Parathyroid adenoma (tissue), 2 donors: Measurements from ENCODE around the gene ADGRG3.

Source experiments
- H2AFZ ChIP-seq: fragments of 300-600 bp; sonication (generic); one replicate; pipeline ENCODE4 v1.7.0; 2017; ENCODE audit warnings: antibody characterized with exemption, mild to moderate bottlenecking
- H3K27ac ChIP-seq: fragments of 300-600 bp; sonication (generic); one replicate; pipeline ENCODE4 v1.7.0; 2017
- H3K27me3 ChIP-seq: fragments of 300-600 bp; sonication (generic); one replicate; pipeline ENCODE4 v1.7.0; 2017; ENCODE audit warnings: low read length; ENCODE audit not compliant: control insufficient read depth, insufficient read depth
- H3K36me3 ChIP-seq: fragments of 300-600 bp; sonication (generic); one replicate; pipeline ENCODE4 v1.7.0; 2017; ENCODE audit warnings: low read length; ENCODE audit not compliant: control insufficient read depth, insufficient read depth
- H3K4me1 ChIP-seq: fragments of 300-600 bp; sonication (generic); one replicate; pipeline ENCODE4 v1.7.0; 2017; ENCODE audit warnings: control low read depth
- H3K4me2 ChIP-seq: fragments of 300-600 bp; sonication (generic); one replicate; pipeline ENCODE4 v1.7.0; 2017; ENCODE audit warnings: low read length
- H3K4me3 ChIP-seq: fragments of 300-600 bp; sonication (generic); one replicate; pipeline ENCODE4 v1.7.0; 2017; ENCODE audit warnings: low read depth, low read length
- H3K79me2 ChIP-seq: fragments of 300-600 bp; sonication (generic); one replicate; pipeline ENCODE4 v1.7.0; 2017; ENCODE audit warnings: control low read depth
- H3K9ac ChIP-seq: fragments of 300-600 bp; sonication (generic); one replicate; pipeline ENCODE4 v1.7.0; 2017; ENCODE audit warnings: mild to moderate bottlenecking
- H3K9me3 ChIP-seq: fragments of 300-600 bp; sonication (generic); one replicate; pipeline ENCODE4 v1.7.0; 2017; ENCODE audit warnings: low read length; ENCODE audit not compliant: control insufficient read depth
- TF ChIP-seq, protein P1 (sequence below): fragments of 300-600 bp; sonication (generic); IDR thresholded peaks from one replicate; pipeline ENCODE4 v1.7.0; 2017; ENCODE audit warnings: antibody characterized with exemption, mild to moderate bottlenecking
- donor health status: primary hyperparathyroidism.

The ADGRG3 gene

DNA sequence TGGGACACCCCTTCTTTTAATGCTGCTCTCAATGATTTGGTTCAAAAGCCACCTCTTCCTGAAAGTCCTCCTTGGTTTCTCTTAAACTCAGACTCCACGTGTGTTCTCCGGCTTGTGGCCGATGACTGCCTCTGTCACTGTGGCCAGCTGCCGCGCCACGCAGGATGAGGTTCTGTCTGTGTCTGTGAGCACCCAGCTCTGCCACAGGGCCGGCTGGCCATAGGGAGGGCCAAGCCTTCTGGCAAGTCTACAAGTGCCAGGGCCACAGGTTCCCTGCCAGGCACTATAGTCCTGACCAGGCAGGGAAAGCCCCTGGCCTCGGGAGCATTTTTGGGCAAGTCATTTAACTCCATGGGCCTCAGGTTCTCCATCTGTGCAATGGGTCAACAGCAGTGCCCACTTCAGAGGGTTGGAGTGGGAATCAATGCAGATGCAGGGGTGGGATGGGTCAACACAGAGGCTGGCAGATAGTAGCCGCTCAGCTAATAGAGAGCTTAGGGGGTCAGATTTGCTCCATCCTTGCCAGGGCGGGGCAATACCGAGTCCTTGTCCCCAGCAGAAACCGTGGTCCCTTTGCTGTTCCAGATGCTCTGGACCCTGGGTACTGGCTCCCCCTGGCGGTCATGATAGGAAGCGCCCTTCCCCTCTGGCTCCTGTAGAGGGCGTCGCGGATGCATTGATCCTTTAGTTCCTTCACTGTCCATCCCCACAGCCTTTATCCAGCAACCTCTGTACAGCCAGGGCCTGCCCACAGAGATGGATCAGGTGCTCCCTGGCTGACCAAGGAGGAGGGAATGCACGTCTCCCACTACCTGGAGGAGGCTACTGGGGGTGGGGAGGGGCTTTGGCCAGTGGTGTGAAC, 19.3 kb upstream of the ADGRG3 start:
- H3K79me2 ChIP-seq, result peaks cover 8% of the 10 kb centered on the region
- TF ChIP-seq, protein P1, sequence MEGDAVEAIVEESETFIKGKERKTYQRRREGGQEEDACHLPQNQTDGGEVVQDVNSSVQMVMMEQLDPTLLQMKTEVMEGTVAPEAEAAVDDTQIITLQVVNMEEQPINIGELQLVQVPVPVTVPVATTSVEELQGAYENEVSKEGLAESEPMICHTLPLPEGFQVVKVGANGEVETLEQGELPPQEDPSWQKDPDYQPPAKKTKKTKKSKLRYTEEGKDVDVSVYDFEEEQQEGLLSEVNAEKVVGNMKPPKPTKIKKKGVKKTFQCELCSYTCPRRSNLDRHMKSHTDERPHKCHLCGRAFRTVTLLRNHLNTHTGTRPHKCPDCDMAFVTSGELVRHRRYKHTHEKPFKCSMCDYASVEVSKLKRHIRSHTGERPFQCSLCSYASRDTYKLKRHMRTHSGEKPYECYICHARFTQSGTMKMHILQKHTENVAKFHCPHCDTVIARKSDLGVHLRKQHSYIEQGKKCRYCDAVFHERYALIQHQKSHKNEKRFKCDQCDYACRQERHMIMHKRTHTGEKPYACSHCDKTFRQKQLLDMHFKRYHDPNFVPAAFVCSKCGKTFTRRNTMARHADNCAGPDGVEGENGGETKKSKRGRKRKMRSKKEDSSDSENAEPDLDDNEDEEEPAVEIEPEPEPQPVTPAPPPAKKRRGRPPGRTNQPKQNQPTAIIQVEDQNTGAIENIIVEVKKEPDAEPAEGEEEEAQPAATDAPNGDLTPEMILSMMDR, result peak; percentile 100
- no peak overlapping the region for H3K9ac ChIP-seq
- peak overlapping the region; percentile 72 for H3K27ac ChIP-seq
- no peaks in the 10 kb centered on the region for H3K36me3 ChIP-seq
- no peaks in the 10 kb centered on the region for H3K27me3 ChIP-seq
- H2AFZ ChIP-seq, result no peak overlapping the region
- H3K4me3 ChIP-seq, result no peak overlapping the region
- H3K4me1 ChIP-seq, result peaks cover 10% of the 10 kb centered on the region
- H3K9me3 ChIP-seq, result no peaks in the 10 kb centered on the region
- H3K4me2 ChIP-seq, result no peak overlapping the region

DNA sequence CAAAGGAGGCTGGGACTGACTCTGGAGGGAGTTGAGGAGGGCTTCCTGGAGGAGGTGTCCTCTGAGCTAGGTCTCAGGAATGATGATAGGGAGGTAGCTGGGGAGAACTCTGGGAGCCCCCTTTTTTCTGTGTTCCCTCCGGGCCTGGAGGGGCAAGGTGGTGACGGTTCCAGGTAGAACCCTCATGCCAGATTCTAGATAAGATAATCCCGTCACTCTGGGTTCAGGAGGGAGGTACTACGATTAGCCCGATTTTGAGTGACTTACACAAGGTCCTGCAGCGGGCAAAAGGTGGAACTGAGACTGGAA, 18.7 kb upstream of the ADGRG3 start:
- Histone ChIP-seq H3K4me2 (no peak overlapping the region), H3K9me3 (no peaks in the 10 kb centered on the region), H3K4me1 (peaks cover 12% of the 10 kb centered on the region), H3K36me3 (no peaks in the 10 kb centered on the region), H3K4me3 (no peak overlapping the region), H3K9ac (no peak overlapping the region), H3K79me2 (peaks cover 8% of the 10 kb centered on the region), H3K27me3 (no peaks in the 10 kb centered on the region), H3K27ac (no peak overlapping the region), H2AFZ (no peak overlapping the region)
- TF ChIP-seq, protein P1, result no peak

DNA sequence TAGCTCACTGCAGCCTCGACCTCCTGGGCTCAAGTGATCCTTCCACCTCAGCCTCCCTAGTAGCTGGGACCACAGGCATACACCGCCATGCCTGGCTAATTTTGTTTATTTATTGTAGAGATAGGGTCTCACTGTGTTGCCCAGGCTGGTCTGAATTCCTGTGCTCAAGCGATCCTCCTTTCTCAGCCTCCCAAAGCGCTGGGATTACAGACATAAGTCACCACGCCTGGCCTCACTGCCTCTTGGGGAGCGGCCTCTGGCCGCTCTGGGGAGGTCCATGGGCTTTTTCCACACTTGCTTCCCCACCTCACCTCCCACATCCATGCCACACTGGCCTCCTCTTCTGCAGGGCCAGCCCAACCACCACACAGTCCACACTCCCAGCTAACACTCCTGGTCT, 18.3 kb upstream of the ADGRG3 start:
- no peak overlapping the region for H3K27ac ChIP-seq
- H3K4me1 ChIP-seq, result peaks cover 12% of the 10 kb centered on the region
- TF ChIP-seq, protein P1, result no peak

DNA sequence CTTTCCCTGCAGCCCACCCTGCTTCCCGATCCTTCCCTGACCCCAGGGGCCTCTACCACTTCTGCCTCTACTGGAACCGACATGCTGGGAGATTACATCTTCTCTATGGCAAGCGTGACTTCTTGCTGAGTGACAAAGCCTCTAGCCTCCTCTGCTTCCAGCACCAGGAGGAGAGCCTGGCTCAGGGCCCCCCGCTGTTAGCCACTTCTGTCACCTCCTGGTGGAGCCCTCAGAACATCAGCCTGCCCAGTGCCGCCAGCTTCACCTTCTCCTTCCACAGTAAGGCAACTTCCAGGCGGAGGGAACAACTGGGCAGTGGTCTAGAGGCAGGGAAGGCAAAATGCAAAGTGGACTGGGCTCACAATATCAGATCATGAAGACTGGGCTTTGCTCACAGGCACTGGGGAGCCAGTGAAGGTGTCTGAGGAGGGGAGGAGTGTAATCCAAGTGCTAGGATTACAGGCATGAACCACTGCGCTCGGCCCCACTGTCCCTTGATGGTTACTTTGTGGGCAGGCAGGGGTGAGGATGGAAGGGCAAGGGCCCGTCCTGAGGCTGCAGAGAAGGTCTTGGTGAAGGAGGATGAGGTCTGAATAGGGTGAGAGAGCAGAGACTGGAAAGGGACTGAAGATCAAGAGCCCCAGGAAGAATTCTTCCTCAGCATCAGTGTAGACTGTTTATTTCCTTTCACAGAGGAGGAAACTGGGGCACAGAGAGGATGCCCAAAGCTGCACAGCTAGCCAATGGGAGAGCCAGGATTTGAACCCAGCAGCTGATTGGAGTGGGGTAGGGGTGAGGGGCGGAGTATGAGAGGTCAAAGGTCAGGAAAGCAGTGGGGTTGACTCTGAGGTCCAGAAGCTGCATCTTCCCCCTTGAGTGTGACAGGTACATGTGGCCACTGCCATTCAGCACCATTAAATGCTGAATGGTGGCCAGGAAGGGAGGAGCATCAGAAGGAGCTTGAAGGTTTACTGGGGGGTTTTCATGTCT, 16.5 kb upstream of the ADGRG3 start:
- TF ChIP-seq, protein P1, result no peak
- no peaks in the 10 kb centered on the region for H3K9me3 ChIP-seq
- no peak overlapping the region for H3K27ac ChIP-seq
- peaks cover 12% of the 10 kb centered on the region for H3K4me1 ChIP-seq
- no peaks in the 10 kb centered on the region for H3K36me3 ChIP-seq
- no peak overlapping the region for H3K4me3 ChIP-seq
- H3K9ac ChIP-seq, result no peak overlapping the region
- peaks cover 5% of the 10 kb centered on the region for H3K79me2 ChIP-seq
- H3K4me2 ChIP-seq, result no peak overlapping the region
- H2AFZ ChIP-seq, result no peak overlapping the region
- no peaks in the 10 kb centered on the region for H3K27me3 ChIP-seq

More for the DNA sequence above, 18.3 kb upstream of the ADGRG3 start:
- Histone ChIP-seq H3K9ac (no peak overlapping the region), H3K79me2 (peaks cover 6% of the 10 kb centered on the region), H3K27me3 (no peaks in the 10 kb centered on the region), H3K9me3 (no peaks in the 10 kb centered on the region), H3K4me2 (no peak overlapping the region), H3K36me3 (no peaks in the 10 kb centered on the region), H3K4me3 (no peak overlapping the region), H2AFZ (no peak overlapping the region)
